Panc1 (cell line): ENCODE data around the gene C6. TPM values are rescaled to one million over a fixed set of nuclear protein-coding genes. Genes with fewer than 3 reads are reported as not detected.

ENCODE experiments used
- ATAC-seq: fragments of 200-7000 bp; cut with Tn5 transposase; 2 replicates; pipeline ENCODE4 v1.9.1; 2020; ENCODE audit warnings: mild to moderate bottlenecking, moderate library complexity
- BruUV-seq: library from RNA; stranded (reverse); fragments of 400-500 nt; replicated peaks from 2 replicates; lab custom pipeline; 2021; lab: Mats Ljungman, UMichigan
- CTCF ChIA-PET: fragments of 300-600 bp; sonication (Branson Sonifier 250); formaldehyde crosslinking; loops from one replicate; lab custom pipeline; 2022; ENCODE audit warnings: antibody characterized with exemption; lab: Charles Lee
- POLR2A ChIA-PET: fragments of 300-600 bp; sonication (Branson Sonifier 250); formaldehyde crosslinking; loops from one replicate; lab custom pipeline; 2022; ENCODE audit warnings: antibody characterized with exemption; lab: Charles Lee
- DNase-seq: peaks from one replicate; pipeline ENCODE4 v3.0.0-alpha.2; 2010; ENCODE audit warnings: low read depth, low spot score
- H3K27ac ChIP-seq: 2 replicates; pipeline ENCODE4 v1.5.1; 2011; ENCODE audit warnings: mild to moderate bottlenecking, low read length, inconsistent platforms
- H3K27me3 ChIP-seq: fragments of 200-500 bp; sonication (Bioruptor generic); 2 replicates; pipeline ENCODE4 v1.6.0; 2014; ENCODE audit warnings: low read length, inconsistent platforms; ENCODE audit not compliant: control insufficient read depth, insufficient read depth
- H3K36me3 ChIP-seq: fragments of 200-500 bp; sonication (Bioruptor generic); 2 replicates; pipeline ENCODE4 v1.5.1; 2014; ENCODE audit warnings: inconsistent platforms, mild to moderate bottlenecking, low read length, moderate library complexity; ENCODE audit not compliant: control insufficient read depth, insufficient read depth
- H3K4me1 ChIP-seq: 2 replicates; pipeline ENCODE4 v1.5.1; 2011; ENCODE audit warnings: inconsistent platforms, mild to moderate bottlenecking, low read length, moderate library complexity; ENCODE audit not compliant: control insufficient read depth, insufficient read depth
- H3K4me3 ChIP-seq, 2 experiments: 2 replicates each; pipeline ENCODE4 v1.5.1; 2011 to 2012; ENCODE audit warnings: low read depth in 2 of 2, low read length in 2 of 2, mild to moderate bottlenecking in 2 of 2, inconsistent platforms in 1 of 2, moderate library complexity in 1 of 2
- H3K9me3 ChIP-seq: fragments of 200-500 bp; sonication (Bioruptor generic); 2 replicates; pipeline ENCODE4 v1.5.1; 2014; ENCODE audit warnings: low read depth, mild to moderate bottlenecking, inconsistent platforms, low read length, moderate library complexity; ENCODE audit not compliant: control insufficient read depth, insufficient read depth
- POLR2AphosphoS5 ChIP-seq: IDR thresholded peaks from 2 replicates; pipeline ENCODE4 v1.6.1; 2012; ENCODE audit warnings: mild to moderate bottlenecking, low read depth, low read length, moderate library complexity
- SIN3A ChIP-seq: IDR thresholded peaks from 2 replicates; pipeline ENCODE4 v1.6.1; 2012; ENCODE audit warnings: low read depth, mild to moderate bottlenecking, low read length, moderate library complexity, borderline replicate concordance; ENCODE audit not compliant: insufficient read depth
- TCF7L2 ChIP-seq: IDR thresholded peaks from 2 replicates; pipeline ENCODE4 v1.6.1; 2011; ENCODE audit warnings: mild to moderate bottlenecking, low read depth, low read length, inconsistent platforms
- in situ Hi-C: cut with HindIII; loops from 2 replicates; pipeline ENCODE4 v1.10.0; 2016; ENCODE audit warnings: low sequenced_read_pairs, low pct_unique_long_range_greater_than_20kb
- intact Hi-C: fragments of 100-400 bp; cut with micrococcal nuclease; formaldehyde crosslinking; loops from one replicate; pipeline ENCODE4 v1.10.0; 2022; ENCODE audit not compliant: unreplicated experiment
- total RNA-seq: library from RNA; stranded (reverse); gene quantifications from one replicate; pipeline ENCODE4 v1.2.1, GENCODE V29; 2021; ENCODE audit not compliant: unreplicated experiment
- TF ChIP-seq, protein P1 (sequence below), 2 experiments: IDR thresholded peaks; 2 replicates each; pipeline ENCODE4 v1.6.1; 2011 to 2012; ENCODE audit warnings: low read depth in 2 of 2, control low read depth in 1 of 2, low read length in 1 of 2, mild to moderate bottlenecking in 1 of 2, moderate library complexity in 1 of 2; ENCODE audit not compliant: insufficient read depth in 1 of 2
- TF ChIP-seq, protein P2 (sequence below): fragments of 450-650 bp; IDR thresholded peaks from 2 replicates; pipeline ENCODE4 v1.5.1; 2017; ENCODE audit warnings: mild to moderate bottlenecking

The C6 gene
- total RNA-seq, 1 experiment from 2014 or later, result 0.13 TPM

DNA sequence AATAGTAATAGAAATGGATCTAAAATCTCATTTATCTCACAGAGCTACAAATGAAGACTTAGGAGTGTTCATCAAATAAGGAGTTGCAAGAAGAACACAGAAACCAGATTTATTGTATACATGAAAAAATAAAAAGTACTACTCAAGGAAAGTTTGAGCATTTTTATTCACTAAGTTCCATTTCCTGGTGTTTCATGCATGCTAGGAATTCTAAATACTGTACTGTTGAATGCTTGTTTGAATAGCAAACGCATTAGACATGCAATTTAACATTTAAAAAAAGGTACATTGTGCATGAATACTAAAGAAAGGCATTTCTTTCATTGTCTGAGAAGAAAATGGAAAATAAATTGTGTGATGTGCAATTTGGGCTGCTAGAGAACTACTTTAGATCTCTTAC lies 52.1 kb downstream of the C6 start:
- ChIA-PET POLR2A (no interaction called here), CTCF (no interaction called here)
- BruUV-seq, result no TSS peak
- in situ Hi-C loops (no loop called here), intact Hi-C loops (no loop called here)
- ATAC-seq (no peak), DNase-seq (no peak)
- Histone ChIP-seq H3K36me3 (no peaks in the 10 kb centered on the region), H3K9me3 (no peaks in the 10 kb centered on the region), H3K27ac (no peak overlapping the region), H3K4me3 (no peak overlapping the region), H3K27me3 (no peaks in the 10 kb centered on the region), H3K4me1 (no peaks in the 10 kb centered on the region)
- TF ChIP-seq, protein P1, sequence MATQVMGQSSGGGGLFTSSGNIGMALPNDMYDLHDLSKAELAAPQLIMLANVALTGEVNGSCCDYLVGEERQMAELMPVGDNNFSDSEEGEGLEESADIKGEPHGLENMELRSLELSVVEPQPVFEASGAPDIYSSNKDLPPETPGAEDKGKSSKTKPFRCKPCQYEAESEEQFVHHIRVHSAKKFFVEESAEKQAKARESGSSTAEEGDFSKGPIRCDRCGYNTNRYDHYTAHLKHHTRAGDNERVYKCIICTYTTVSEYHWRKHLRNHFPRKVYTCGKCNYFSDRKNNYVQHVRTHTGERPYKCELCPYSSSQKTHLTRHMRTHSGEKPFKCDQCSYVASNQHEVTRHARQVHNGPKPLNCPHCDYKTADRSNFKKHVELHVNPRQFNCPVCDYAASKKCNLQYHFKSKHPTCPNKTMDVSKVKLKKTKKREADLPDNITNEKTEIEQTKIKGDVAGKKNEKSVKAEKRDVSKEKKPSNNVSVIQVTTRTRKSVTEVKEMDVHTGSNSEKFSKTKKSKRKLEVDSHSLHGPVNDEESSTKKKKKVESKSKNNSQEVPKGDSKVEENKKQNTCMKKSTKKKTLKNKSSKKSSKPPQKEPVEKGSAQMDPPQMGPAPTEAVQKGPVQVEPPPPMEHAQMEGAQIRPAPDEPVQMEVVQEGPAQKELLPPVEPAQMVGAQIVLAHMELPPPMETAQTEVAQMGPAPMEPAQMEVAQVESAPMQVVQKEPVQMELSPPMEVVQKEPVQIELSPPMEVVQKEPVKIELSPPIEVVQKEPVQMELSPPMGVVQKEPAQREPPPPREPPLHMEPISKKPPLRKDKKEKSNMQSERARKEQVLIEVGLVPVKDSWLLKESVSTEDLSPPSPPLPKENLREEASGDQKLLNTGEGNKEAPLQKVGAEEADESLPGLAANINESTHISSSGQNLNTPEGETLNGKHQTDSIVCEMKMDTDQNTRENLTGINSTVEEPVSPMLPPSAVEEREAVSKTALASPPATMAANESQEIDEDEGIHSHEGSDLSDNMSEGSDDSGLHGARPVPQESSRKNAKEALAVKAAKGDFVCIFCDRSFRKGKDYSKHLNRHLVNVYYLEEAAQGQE (IDR thresholded peaks at IDR 0.05; ENCODE audit: insufficient read depth in 1 of 2, low read depth in 2 of 2, low read length in 1 of 2), result no peak
- TF ChIP-seq TCF7L2, result no peak
- no peak for TF ChIP-seq SIN3A
- no peak for TF ChIP-seq POLR2AphosphoS5
- TF ChIP-seq, protein P2, sequence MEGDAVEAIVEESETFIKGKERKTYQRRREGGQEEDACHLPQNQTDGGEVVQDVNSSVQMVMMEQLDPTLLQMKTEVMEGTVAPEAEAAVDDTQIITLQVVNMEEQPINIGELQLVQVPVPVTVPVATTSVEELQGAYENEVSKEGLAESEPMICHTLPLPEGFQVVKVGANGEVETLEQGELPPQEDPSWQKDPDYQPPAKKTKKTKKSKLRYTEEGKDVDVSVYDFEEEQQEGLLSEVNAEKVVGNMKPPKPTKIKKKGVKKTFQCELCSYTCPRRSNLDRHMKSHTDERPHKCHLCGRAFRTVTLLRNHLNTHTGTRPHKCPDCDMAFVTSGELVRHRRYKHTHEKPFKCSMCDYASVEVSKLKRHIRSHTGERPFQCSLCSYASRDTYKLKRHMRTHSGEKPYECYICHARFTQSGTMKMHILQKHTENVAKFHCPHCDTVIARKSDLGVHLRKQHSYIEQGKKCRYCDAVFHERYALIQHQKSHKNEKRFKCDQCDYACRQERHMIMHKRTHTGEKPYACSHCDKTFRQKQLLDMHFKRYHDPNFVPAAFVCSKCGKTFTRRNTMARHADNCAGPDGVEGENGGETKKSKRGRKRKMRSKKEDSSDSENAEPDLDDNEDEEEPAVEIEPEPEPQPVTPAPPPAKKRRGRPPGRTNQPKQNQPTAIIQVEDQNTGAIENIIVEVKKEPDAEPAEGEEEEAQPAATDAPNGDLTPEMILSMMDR, result no peak

DNA sequence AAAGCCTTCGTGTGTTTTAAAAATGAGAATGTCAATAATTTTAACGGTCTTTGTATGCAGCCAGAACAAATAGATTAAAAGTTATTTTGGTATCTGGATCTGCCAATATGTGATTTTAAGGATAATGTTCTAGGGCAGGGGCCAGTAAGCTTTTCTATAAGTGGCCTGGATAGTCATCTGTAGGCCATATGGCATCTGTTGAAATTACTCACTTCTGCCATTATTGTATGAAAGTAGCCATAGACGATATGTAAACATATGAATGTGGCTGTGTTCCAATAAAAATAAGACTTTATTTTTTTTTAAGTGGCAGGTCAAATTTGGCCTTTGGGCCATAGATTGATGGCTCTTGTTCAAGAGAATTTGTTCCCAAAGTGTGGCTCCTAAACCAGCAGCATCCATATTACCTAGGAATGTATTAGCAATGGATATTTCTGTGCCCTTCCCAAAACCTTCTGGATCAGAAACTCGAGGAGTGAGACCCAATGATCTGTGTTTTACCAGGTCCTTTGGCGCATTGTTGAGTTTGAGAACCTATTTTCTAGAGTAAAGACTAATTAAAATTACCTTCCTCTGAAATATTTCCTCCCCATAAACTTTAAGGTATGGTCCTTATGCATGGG lies 55.9 kb downstream of the C6 start:
- Histone ChIP-seq H3K36me3 (no peaks in the 10 kb centered on the region), H3K27me3 (no peaks in the 10 kb centered on the region), H3K27ac (no peak overlapping the region), H3K4me1 (no peaks in the 10 kb centered on the region), H3K4me3 (no peak overlapping the region), H3K9me3 (no peaks in the 10 kb centered on the region)
- no peak for ATAC-seq
- intact Hi-C loops (no loop called here), in situ Hi-C loops (no loop called here)
- POLR2A ChIA-PET, result no interaction called here
- no TSS peak for BruUV-seq
- no peak for TF ChIP-seq TCF7L2
- TF ChIP-seq SIN3A, result no peak
- TF ChIP-seq, protein P1 (IDR thresholded peaks at IDR 0.05; ENCODE audit: insufficient read depth in 1 of 2, low read depth in 2 of 2, low read length in 1 of 2), result no peak
- TF ChIP-seq, protein P2, result no peak
- no peak for TF ChIP-seq POLR2AphosphoS5
- CTCF ChIA-PET, result no interaction called here
- no peak for DNase-seq
